HG02763 (cell line): ENCODE measurements around the gene AUTS2.

Experiments used
- ATAC-seq: cut with Tn5 transposase; IDR thresholded peaks from one replicate; pipeline ENCODE4 v1.9.1; 2021; ENCODE audit warnings: mild to moderate bottlenecking, moderate library complexity; ENCODE audit not compliant: unreplicated experiment

AUTS2 gene

DNA sequence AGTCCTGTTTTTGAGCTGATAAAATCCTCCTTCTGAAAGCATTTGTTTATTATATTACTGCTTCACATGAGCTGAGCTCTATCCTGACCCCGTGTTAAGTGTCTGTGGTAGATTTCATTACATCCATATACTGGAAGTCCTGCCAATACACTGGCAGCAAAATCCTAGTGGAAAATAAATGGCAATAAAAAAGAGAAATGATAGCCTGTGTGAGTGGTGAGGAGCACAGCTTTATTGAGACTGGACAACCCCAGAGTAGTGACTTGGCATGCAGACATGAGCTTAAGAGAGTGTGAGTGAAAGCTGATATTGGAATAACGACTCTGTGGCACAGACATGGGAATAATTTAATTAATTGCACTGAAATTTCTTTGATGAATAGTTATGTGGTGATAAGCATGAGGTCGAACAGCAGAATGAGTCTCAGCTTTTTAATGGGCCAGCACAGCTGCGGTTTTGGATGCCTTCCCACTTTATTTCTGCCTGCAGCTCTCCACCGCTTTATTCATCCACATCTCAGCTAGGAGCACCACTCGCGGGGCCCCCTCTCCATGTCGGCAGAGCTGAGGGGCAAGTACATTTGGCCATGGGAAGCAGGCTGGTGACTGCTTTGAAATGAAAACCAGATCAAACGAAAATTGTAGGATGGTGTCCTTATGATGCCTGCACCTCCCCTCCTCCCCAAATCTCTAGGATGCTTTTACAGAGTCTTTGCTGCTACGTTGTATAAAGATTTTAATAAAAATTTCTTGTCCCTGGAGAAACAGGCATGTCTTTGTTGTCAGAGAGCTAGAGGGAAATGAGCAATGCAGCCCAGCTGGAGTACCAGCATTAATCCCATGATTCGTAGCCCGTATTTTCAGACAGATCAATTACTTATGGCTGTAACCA lies 494.3 kb downstream of the AUTS2 start:
- ATAC-seq: no peak

DNA sequence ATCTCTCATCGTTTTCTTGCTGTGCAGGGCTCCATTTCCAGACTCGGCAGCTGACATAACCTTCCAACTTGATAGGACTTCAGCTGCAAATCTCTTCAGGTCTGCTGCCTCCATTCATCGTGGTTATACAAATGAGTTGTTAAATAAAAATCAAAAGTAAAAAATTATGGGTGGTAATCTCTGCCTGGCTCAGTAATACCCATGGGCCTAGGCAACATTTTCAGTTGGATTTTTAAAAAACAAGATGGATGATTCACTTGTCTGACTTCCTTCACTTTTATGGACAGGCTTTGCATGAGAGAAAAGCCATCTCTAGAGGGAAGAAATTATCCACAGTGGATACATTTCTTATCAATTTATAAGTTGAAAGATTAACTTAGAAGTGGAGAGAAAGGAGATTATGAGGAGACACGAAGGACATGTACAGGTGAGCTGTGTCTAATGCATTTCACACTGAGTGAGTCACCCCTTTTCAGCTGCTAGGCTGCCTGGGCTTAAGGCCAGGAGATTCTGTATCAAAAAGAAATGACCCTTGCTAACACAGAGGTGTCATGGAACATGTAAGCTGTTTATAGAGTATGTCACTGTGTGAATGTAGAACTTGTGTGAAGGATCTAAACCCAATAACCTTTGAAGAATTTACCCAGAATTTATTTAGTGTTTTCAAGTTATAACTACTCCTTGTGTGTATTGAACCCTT lies 495.1 kb downstream of the AUTS2 start:
- no peak for ATAC-seq

DNA sequence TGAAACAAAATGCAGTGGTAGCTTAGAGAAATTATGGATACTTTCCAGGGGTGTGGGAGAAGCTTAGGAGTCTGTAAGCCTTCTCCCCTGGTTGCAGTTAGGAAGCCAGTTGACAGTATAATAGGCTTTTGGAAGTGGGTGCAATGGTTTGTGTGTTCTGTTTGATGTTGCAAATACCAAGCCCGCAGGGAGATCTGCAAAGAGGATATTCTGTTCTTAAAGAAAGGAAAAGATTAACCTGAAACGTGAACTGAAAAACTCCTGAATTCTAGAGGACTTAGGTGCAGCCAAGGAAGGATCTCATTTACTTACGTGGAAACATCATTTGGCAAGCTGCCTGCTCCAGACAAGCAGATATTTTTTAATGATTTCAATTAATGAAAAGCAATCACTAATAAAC lies 496.6 kb downstream of the AUTS2 start:
- no peak for ATAC-seq

DNA sequence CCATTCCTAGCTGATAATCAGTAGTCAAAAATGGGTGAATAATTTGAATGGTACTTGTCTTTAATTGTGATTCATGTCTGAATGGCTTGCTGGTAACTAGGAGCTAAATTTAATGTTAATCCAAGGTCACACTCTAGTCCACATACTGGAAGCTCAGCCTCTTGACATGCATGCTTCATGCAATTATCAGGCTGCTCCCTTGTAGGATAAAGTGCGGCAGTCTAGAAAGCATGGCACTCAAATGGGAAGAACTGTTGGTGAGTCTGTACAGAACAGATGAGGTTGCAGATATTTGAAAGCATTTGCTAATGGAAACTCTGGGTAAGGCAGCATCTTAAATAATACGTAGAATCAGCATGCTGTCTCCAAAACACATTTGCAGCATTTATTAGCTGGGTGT lies 499.4 kb downstream of the AUTS2 start:
- ATAC-seq: no peak

DNA sequence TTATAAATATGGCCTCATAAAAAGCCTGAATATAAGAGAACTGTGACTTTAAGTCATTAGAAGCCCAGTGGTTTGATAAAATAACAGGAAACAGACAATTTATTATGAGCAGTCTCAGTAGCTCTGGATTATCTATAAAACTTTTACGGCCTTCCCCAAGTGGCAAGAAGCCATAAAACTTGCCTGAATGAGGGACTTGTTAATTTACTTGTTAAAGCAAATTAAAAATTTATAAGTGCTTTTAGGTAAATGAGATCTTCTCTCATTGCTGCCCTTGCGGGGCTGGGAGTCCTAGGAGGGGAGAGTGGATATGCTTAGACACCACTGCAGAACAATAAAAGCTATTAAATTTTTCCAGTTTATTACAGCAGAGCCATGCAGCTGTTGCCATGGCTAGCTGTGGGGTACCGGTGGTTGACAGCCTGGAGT lies 499.9 kb downstream of the AUTS2 start:
- no peak for ATAC-seq

DNA sequence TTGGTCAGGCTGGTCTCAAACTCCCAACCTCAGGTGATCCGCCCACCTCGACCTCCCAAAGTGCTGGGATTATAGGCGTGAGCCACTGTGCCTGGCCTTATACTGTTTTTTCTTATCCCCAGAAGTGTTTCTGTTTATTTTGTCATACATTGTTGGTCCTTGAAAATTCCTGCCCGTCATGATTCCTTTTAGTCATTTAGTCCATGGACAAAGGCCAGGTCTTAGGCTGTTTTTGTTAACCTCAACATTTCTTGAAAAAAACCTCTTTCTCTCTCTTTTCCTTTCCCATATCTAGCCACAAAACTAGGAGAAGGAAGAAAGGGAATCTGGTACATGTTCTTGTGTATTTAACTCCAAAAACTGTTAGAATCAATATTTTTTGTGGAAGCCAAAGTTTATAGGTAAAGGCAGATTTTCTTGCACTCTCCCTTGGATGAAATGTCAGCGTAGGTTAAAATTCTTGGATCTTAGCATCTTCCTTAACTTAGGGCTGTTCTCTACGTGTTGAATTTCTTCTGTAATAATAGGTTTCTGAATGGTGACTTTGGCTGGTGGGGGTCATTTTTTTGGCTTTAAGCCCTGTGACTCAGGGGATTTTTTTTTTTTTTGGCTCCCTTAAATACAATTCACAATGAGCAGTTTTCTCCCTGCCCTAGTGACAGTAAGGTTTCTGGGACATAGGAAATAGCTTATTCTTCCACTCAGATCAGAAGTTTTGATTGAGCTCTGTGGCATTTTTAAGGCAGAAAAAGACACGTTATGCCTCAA lies 500.8 kb downstream of the AUTS2 start:
- no peak for ATAC-seq

DNA sequence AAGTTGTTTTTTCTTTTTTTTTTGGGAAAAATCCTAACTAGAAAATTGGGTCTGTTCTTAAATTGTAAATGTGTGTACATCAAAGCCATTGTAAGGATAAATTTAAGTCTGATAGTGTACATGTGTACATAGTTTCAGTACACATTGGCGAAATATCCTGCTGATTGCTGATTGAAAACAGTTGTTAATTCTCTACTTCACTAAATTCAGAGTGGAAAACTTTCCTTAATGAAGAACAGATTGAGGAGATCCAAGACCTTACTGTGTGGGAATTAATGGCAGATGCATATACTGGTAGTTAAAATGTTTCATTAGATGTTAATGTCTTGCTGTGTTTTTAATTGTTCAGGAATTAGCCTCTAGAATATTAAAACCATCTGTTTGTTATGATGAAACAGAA lies 506.0 kb downstream of the AUTS2 start:
- no peak for ATAC-seq

DNA sequence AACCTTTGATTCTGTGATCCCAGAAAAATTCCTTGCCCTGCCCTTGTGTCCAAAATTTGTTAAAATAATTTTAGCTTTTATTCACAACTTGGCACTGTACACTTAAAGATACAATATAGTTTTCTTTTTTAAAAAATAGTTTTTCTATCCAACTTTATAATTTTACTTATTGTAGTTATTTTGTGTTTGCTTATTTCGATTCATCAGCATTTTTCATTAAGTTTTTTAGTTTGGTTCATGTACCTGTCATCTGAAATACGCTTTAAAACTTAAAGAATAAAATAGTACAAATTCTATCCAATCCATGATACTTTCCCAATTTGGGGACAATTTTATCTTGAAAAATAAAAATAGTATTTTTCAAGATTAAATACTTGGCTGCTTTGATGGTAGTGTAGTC lies 514.8 kb downstream of the AUTS2 start:
- ATAC-seq: no peak

DNA sequence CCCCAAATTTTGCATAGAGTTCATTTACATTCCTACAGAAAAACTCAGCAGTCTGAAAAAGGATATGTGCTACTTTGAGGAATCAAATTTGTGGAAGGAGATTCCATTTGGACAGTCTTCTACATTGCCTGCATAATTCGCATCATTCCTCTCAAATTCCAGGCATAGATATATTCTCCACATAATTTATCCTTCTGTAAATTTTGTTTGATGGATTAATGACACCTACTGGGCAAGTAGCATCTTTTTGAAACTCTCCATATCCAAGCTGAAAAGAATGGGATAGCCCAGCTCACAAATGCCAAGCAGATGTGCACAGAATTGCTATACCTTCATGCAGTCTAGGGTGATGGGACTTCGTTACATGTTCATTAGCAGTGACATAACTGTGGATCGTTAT lies 515.3 kb downstream of the AUTS2 start:
- ATAC-seq: no peak

DNA sequence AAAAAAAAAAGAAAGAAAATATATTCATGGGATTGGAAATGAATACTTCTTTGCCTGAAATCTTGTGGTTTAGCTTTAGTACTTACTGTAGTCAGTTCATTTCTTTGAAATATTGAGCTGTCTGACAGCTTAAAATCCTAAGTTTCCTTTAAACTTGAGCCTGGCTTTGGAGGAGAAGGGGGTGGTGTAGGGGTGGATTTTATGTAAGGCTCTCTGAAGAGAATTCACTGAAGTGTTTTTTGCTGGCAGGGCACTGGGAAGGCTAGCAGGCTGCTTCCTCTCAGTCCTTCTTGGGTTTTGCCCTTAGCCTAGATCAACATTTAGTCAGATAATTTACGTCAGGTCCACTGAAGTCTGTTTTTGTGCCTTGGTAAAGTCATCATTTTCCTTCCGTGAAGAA lies 516.5 kb downstream of the AUTS2 start:
- ATAC-seq: no peak

DNA sequence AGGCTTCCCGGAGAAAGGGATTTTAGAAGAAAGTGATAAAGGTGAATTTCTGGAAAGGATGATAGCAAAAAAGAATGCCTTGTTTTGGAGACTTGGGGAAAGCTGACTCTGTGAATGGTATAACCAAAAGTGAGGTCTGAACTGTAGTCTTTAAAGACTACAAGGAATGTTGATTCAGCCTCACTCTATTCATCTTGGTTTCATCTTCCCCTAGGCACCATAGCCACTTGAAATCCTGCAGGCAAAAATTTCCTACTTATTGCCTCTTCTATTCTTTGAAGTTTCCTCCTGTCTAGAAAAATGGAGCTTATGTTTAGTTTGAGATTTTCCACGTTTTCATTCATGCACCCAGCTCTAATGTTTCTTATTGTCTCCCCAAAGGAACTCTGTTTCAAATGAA lies 518.0 kb downstream of the AUTS2 start:
- ATAC-seq: no peak

DNA sequence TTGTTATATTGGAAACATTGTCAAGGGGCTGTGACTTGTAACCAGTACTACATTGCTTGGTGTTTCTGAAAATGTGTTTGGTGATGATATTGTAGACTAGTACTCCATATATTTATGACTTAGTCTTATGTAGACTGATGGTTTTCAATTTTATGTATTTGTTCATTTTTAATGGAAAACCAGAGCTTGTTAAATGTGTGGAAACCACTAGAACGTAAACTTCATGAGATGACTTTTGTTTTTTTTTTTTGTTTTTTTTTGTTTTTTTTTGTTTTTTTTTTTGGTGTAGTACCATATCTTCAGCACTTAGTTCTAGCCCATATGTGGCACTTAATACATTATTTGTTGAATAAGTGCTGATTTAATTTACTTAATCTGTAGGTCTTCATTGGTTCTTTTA lies 518.6 kb downstream of the AUTS2 start:
- ATAC-seq: no peak

DNA sequence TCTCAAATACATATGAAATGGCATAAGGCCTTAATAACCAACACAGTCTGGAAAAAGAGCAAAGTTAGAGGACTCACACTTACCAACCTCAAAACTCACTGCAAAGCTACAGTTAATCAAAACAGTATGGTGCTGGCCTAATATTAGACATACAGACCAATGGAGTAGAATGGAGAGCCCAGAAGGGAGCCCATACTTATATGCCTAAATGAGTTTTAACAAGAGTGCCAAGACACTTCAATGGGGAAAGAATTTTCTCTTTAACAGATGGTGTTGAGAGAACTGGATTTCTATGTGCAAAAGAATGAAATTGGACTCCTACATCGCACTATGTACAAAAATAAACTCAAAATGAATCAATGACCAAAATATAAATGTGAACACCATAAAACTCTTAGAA lies 522.6 kb downstream of the AUTS2 start:
- ATAC-seq: no peak

DNA sequence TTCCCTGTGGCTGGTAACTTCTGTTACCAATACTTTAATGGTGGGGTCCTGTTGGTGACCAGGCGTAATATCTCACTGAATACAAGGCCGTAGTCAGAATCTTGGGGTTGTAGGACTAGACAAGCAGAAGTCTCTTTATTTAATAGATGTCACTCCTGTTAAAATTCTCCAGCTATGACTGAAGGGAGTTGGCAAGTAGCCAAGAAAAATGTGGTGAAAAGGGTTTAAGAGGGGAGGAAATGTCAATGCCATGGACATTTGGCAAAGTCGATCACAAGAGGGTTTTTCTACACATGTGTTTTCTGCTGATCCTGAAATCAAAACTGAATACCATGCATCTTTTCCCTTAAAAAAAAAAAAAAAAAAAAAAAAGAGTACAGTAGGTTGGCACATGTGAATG lies 533.5 kb downstream of the AUTS2 start:
- no peak for ATAC-seq

DNA sequence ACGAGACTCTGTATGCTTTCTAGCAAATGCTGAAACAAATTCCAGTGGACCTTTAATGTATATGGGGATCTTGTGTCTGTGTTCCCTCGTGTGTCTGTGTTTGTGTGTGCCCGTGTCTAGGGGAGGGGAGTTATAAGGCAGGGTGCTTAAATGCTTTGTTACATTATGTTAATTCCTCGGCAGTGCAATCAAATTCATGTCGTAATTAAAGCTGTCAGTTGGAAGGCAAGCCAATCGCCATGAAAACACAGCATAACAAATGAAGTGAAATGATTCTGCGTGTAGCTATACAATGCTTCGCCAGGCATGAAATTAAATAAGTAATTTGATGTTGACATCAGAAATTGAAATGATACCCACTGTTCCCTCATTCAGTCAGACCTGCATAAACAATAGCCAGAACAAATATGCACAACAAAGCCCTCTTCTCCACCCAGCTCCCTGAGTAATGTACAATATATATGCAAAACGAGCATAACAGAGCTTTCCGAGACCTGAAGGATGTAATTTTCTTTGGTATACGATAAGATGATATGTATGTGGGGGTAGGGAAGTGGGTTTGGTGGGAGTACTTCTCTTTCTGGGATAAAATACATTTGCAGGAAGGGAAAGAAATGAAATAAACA lies 534.1 kb downstream of the AUTS2 start:
- no peak for ATAC-seq

DNA sequence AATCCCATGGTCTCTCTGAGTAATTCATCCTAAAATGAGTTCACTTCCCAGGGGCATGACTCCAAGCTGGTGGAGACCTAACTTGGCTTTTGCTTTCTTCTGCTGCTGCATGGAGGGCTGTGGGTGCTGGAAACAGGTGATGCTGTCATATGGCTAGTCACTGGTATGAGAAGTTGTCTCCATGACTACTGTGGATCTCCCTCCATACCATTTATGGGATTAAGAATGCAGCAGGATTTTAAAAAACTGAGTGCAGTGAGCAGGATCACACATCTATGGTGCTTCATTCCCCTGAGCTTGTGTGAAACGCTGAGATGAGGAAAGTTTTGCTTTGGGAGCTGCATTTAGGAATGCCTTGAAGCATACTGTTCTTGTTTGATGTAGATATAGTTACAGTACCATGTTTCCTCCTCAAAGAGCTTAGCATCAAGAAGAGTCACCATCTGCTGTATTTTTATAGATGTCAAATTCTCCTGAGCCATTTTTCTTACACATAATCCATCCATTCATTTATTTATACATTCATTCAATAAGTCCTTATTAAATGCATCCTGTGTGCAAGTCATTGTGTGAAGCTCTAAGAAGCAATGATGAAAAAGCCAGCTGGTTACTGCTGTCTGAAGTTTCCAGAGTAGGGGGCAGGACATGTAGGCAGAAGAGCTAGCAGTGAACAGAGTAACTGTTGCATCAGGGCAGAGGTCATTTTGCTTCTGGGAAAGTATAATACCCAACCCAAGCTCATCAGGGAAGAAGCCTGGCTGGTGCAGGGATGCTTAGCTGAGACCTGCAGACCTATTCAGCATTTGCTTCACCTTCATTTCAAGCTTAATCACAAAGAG lies 534.8 kb downstream of the AUTS2 start:
- no peak for ATAC-seq

DNA sequence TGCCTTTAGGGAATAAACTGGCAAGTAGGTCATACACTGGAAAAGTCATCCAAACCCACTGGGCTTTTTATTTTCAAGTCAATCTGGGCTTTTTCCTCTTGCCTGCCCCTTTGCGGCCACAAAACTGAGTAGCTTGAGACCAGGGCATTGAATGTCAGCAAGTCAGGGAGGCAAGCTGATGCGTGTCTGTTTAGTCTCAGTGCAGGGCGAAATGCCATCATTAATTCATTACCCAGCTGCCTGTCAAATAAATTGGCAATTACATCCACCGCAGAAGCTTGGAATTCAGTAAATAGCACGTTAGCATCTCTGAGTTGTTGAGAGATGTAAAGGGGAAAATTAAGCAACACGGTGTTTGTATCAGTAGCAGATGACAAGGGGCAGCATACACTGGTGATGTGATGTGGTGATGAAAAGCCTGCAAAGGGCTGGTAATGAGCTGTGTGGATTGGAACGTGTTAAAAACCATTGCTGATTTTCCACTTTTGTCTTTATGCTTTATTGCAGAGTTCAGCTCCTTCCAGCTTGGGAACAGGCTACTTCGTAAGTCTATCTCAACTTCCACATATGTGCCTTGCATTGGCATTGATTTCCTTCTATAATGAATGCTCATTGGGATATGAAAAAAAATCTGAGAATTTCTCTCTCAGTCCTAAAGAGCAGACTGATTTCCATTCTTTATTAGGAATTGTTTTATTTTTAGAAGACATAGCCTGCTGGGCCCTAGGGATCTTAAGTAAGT lies 535.9 kb downstream of the AUTS2 start:
- no peak for ATAC-seq

DNA sequence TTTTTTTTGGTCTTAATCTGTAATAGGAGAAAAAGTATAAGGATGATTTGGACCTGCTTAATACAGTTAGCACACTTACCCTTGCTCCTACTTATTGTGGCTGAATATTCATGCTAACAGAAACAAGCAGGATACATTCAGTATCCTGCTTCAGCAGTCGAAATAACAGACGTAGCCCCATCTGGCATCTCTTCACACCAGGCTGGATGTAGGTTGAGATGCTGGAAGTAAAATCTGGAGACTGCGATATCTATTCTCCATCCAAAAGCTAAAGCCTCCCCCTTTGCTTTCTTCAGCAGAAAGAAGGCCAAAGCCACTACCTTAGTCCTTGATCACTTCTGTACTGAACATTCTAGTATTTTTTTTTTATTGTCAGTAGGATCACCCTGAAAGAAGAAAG lies 537.4 kb downstream of the AUTS2 start:
- no peak for ATAC-seq

DNA sequence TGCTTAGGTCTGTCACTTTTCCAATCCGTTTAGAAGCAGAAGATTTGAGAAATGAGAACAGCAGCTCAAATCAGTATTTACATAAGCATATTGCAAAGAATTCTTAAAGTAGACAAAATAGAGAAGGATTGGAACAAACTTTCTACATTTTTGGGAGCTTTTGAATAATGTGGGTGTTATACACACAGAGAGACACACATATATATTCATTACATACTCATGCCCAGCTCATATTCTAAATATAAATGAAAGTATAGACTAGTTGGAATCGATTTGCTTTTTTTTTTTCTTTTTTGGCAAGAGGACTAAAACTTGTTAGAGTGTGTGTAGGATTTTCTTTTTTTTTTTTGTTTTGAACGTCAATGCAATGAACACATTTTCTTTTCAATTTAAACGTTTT lies 538.9 kb downstream of the AUTS2 start:
- no peak for ATAC-seq
